Measurements from ENCODE around the gene FGF7.

DNA sequence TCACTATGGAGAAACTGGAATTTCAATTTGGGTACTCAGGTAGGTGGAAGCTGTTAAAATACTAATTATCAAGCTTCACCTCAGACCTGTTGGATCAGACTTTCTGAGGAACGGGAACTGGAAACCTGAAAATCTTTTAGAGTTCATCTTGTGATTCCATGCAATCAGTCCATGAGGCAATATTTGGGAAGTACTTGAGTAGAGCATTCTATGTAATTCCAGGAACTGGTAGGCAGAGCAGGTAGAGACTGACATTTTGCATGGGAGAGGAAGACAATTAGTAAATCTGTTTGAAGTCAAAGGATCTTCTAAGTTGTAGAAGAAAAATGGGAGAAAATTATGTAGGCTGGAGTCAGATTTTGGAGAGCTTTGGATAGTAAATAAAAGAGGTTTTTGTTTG, 43.1 kb downstream of the FGF7 start:
- TF ChIP-seq CTCF (IDR thresholded peaks at IDR 0.05) (no peak), POLR2A (IDR thresholded peaks at IDR 0.05) (no peak), EP300 (IDR thresholded peaks at IDR 0.05) (no peak)
